HG03558 (cell line): ENCODE results near the gene FCRL1.
A peak's percentile ranks its signal among the peaks of the same experiment; 100 is the strongest.

Source experiments
- ATAC-seq: cut with Tn5 transposase; IDR thresholded peaks from one replicate; pipeline ENCODE4 v1.9.1; 2021; ENCODE audit warnings: moderate number of reproducible peaks; ENCODE audit not compliant: unreplicated experiment; ENCODE audit errors: extremely low read depth

FCRL1 gene, protein sequence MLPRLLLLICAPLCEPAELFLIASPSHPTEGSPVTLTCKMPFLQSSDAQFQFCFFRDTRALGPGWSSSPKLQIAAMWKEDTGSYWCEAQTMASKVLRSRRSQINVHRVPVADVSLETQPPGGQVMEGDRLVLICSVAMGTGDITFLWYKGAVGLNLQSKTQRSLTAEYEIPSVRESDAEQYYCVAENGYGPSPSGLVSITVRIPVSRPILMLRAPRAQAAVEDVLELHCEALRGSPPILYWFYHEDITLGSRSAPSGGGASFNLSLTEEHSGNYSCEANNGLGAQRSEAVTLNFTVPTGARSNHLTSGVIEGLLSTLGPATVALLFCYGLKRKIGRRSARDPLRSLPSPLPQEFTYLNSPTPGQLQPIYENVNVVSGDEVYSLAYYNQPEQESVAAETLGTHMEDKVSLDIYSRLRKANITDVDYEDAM

DNA sequence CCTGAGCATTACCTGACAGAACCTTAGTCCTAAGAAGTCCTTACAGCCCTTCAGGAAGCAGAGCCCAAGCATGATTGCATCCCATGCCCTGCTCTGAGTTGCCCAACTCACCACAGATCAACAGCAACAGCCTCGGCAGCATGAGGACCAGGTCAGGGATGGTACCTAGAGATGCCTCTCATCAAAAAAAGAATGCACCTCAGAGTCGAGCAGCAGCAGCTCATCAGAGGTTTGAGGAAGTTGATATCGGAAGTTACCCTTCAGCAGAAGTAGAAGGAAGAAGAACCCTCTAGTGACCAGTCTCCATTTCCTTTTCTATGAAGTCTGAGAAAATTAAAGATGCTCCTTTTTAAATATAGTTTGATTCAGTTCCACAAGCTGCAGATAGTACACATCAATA lies at the start of gene FCRL1:
FCRL1 (minus strand) TSS at position 225 of the 400 bp plus-strand sequence; CDS start at position 142, 83 bp downstream.
- no peak for ATAC-seq

DNA sequence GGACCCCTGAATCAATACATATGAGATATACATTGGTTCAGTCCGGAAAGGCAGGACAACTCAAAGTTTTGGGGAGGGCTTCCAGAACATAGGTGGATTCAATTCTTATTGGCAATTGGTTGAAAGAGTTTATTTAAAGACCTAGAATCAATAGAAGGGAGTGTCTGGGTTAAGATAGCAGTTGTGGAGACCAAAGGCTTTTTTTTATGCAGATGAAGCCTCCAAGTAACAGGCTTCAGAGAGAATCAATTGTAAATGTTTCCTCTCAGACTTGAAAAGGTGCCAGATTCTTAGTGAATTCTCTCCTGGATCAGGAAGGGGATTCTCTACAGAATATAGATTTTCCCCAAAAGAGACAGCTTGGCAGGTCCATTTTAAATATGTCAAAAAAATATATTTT lies 48.7 kb upstream of the FCRL1 start:
- ATAC-seq = no peak

DNA sequence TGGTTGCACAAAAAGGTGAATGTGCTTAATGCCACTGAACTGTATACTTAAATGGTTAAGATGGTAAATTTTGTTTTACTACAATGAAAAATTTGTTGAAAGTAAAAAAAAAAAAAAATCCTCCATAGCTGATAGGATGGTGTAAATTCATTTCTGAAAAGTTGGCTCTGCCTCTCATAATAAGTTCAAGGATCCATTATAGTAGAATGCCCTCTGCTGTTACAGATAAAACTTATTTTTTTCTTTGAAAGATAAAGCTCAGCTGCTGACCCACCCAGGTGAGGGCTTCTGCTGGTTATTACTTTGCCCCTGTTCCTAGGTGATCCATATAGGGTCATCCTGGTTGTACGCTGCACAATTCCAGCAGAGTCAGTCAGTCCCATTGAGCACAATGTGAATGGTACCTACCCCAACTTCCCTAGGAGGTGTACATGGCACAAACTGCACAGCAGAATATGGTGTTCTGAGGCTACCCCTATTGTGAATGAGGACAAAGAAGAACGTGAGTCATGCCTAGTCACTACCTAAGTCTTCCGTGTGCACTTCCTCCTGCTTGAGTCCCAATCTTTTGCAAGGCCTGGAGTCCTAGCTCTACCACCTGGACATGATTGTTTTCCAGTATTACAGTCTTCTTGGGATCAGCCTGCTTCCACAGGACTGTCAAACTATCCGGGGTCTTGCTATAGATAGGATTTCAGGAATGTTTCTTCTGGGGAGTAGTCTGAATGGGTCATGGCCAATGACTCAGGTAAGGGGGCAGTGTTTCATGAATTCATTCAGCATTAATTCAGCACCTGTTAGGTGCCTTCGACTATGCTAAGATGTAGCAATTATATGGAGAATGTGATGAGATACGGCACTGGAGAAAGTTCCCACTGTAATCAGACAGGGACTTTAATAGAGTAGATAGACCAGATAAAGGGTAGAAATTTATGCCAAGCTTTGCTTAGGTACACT lies 42.5 kb upstream of the FCRL1 start:
- ATAC-seq = no peak

DNA sequence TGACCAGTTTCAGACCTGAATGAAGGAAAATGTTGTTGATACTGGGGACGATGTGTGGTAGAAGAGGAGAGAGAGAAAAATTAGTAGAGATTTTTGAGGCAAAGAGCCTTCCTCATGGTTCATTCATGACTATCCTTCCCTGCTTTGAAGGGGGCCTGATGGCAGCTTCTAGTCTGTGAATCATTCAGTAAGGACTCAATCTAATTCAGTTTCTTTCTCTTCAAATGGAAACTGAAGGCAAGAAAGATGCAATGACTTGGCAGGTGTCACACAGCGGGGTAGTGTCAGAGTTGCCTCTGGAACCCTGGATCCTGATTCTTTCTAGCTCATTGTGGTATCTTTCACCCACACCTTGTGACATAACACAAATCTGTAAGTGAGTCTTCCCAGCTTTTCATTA lies 36.6 kb upstream of the FCRL1 start:
- ATAC-seq = peak; percentile 62

DNA sequence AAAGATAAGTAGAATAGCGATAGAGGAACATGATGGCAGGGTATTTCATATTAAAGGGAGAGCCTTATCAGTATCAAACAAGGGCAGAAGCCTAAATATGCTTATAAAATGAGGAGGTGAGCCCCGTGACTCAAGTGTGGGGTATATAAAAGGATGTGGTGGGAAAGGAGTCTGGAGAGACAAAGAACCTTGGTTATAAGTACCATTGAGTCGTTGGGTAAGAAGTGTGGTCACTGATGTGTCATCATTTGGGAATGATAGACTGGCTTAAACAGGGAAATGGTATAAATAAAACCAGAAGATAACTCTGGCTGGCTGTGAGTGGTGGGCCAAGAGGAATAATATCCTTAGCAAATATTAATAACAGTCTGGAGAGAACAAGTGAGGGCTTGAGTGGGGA lies 32.6 kb upstream of the FCRL1 start:
- no peak for ATAC-seq

DNA sequence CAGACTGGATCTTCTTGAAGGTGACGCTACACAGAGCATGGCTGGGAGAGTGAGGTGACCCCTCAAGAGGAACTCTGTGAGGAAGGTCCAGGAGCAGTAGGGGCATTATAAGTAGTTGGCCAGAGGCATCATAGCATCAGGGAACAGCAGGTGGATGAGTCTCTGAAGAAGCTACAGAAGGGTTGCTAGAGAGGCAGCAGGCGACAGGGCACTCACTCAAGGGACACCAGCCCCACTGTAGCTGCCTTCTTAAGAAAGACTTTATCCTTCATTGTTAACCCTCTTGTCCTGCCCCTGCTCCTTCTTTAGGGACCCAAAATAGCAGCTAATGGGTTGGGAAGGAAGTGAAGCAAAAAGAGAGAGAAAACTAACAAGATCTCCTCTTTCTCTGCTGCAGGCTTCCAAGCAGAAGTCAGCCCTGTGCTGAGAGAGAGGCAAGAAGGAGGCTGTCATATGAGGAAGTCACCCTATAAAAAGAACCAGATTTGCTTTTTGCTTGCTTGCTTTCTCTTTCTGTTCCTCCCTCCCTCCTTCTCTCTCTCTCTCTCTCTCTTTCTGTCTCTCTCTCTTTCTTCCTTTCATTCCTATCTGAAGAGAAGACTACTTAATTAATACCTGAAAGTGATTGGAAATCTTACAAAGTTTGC lies 29.4 kb upstream of the FCRL1 start:
- no peak for ATAC-seq

DNA sequence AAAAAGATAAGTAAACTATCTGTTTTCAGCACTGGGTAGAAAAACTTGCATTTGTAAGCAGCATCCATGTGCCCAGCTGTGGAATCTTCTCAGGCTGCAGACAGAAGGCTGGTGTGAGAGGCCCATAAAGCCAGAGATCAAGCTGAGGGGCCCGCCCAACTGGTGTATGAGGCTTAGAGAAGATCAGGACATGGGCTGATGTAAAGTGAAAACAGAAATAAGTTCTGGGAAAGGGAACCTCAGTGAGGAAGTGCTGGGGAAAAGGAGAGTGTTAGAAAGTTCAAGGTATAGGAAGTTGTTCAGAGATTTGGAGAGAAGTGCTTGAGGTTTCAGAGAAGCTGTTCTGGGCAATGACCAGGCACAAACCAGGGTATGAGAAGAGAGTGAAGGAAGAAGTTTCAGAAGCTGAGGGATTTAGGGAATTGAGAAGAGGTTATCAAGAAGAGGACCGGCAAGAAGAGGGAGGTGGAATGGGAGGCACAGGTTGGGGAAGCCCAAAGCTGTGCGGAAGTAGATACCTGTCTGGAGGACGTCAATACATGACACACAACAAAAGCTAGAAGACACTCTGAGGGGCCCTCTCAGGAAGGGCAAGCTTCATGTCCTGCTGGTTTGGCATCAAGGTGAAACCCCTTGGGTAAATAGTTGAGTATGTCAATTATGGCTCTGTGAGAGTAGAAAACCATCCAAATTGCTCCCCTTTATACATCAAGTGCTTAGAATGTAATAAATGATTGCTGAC lies 24.3 kb upstream of the FCRL1 start:
- no peak for ATAC-seq

DNA sequence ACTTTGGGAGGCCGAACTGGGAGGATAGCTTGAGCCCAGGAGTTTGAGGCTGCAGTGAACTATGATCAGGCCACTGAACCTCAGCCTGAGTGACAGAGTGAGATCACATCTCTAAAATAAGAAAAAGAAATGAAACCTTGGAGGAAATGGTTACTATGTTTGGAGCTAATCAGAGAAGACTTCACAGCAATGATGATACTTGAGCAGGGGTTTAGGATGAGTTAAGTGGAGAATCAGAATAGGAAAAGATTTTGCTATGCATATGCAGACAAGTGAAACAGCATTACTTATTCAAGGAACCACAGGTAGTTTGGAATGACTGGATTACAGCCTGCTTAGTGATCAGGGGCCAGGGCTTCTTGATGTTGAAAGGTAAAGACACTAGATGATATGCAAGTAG lies 23.0 kb upstream of the FCRL1 start:
- ATAC-seq = no peak

DNA sequence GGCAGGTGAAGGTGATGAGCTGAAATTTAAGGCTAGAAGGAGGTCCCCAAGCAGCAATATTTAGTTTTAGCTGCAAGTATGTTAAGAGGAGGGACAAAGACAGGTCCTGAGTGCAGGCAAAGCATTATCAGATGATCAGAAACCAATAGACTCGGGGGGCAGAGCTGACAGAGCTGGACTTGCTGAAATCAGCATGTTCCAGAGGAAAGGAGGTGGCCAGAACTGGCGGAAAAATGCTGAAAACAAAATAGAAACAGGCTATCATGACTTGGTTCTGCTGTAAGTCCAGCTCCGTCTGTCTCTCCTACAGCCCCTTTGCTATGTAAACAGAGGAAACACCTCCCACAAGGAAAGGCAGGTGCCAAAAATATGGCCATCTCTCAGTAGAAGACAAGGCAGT lies 21.8 kb upstream of the FCRL1 start, which contains the start of gene CD5L:
CD5L (minus strand) TSS at position 101 of the 400 bp plus-strand sequence. CDS start 107 bp downstream, outside the sequence.
- no peak for ATAC-seq

DNA sequence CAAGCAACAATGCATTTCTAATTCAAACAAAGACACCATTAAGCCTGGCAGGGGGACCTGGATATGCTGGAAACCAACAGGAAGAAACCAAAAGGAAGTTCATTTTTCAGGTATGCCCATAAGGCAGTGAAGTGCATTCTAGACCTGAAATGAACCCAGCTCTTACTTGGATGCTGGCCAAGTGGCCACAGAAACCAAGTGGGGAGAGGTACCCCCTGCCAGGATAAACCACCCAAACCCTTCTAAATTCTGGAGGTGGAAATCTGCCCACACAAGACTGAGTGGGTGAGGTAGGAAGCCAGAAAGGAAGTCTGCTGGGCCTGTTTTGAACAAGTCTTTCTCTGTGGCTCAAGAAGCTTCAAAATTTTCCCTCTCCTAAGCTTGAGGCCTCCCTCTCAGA lies 19.0 kb upstream of the FCRL1 start:
- ATAC-seq = no peak

DNA sequence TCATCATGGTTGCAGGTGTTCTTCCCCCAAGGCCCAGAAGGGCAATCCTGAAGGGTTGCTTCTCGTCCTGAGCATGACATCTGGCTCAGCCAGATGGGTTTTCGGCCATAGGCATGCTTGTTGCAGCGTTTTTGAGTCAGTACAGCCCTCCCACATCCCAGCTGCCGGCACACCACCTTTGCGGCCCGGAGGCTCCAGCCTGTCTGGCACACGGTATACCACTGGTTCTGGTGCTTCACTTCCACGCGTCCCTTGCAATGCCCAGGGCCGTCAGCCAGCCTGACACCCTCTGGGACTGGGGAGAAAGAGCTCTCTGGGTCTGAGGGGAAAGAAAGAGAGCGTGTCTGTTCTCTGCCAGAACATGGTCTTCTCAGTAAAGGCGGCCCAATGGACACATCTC lies 14.5 kb upstream of the FCRL1 start:
- no peak for ATAC-seq

DNA sequence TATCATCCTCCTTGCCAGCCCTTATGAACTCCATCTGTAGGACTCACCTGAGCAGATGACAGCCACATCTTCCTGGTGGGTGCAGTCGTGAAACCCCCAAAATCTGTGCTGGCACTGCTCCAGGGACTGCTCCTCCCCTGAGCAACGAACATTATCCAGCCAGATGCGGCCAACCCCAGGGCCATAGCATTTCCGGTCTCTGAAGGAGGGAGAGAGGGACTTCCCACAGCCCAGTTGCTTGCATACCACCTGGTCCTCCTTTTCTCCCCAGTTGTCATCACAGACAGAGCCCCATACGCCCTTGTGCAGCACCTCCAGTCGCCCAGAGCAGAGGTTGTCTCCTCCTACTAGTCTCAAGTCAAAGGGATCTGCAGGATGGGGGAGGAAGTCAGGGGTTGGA lies 13.2 kb upstream of the FCRL1 start:
- no peak for ATAC-seq

DNA sequence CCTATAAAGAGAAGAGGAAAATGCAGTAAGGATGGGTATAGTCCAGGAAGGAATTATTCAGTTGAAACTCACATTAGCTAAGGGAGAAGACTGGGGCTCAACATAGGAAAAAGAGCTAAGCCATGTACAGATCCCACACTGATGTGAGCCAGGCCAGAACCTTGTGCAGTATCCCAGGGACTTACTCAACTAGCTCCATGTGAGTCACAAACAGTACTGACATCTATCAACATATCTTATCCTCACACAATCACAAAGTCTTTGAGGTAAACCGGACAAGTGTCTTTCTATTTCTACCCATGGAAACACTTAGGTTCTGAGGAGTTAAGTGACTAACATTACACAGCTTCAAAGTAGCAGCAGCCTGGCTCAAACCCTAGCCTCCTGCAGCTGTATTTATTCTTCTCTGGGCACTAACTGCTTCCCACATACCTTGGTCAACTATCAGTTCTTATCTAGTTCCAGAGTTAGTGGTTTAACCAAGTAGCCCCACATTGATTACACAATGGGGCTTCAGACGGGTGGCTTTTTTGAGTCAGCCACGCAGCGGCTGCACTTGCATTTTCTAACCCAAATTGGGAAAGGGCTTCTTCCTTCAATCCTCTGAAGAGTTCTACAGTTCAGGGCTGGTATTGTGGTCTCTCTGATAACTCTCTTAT lies 12.2 kb upstream of the FCRL1 start:
- no peak for ATAC-seq

DNA sequence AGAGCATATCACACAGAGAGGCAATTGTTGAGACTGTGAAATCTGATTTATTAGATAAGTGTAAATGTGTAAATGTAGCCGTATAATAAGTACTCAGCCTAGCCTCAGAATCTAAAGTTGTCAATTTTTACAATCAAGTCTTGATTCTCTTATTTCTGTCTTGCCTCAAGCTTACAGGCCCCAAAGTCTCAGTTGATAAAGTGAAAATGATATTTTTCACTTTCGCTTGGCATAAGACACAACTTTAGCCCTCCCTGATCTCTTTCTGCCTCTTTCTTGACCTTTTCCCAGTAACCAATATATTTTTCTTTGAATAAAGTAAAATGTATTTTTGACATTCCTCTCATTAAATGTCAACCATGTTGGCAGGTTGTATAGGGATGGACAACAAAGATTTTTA lies 11.0 kb upstream of the FCRL1 start:
- ATAC-seq = no peak

DNA sequence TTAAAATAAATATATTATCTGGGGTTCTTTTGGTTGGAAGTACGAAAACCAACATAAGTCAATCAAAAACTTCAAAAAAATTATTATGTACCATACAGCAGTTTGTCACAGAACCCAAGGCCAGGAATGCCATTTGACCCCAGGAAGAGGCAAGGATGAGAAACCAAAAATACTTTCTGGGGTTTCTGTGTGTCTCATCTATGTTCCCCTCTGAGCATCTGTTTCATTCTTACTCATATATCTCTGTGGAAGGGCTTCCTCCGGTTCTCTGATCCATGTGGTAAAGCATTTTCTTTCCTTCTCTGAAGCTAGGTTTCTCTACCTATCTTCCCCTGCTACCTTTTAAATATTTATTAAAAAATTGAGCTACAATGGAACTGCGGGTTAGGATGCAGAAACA lies 9.8 kb upstream of the FCRL1 start:
- no peak for ATAC-seq

DNA sequence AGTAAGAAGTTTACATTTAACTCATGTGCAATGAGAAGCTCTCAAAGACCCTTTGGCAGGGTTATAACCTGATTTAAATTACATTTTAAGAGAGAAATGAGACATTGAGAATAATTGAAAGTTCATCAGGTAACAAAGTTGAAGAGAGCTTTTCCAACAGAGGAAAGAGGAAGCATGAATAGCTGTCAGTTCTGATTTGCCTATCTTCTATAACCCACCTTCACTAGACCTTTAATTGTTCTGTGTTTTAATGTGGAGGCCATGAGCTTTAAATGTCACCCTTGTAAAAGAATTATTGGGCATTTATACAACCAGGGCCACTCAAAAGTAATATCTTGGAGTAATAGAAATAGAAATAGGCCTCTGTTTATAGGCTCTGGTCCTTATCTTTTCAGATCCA lies 9.3 kb upstream of the FCRL1 start:
- no peak for ATAC-seq

DNA sequence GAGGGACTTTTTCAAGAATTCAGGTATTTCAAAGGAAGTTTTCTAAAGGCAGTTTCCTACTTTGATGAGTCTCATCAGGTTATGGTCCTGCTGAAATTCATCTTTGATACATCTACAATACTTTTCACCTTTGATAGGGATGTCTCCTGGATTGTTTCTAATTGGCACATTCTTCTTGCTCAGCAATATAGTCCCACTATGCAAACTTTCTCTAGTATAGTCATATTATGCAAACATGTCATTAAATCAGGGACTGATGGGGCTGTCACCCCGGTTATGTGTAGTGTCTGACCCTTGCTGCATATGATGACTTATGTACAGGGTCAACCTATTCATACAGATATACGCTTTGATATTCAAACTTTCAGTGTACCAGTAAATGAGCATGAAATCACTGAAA lies 379 bp upstream of the FCRL1 start:
- ATAC-seq = no peak

DNA sequence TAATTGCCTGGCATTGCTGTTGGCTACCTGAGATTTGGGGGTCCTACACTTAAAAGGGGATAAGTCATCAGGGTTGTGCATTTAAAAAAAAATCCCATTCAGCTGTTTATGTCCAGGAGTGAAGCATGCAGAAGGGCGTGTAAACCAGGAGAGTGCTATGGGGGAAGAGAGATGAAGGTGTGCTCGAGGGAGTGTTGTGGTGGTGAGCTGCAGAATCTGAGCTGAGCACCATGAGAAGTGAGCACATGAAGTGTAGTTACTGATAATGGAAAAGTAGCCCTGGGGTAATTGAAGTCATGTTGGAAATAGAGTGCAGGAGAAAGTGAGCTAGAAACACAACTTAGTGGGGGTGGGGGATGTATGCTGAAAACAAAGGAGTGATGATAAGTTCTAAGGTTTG lies 705 bp downstream of the FCRL1 start:
- ATAC-seq = no peak

DNA sequence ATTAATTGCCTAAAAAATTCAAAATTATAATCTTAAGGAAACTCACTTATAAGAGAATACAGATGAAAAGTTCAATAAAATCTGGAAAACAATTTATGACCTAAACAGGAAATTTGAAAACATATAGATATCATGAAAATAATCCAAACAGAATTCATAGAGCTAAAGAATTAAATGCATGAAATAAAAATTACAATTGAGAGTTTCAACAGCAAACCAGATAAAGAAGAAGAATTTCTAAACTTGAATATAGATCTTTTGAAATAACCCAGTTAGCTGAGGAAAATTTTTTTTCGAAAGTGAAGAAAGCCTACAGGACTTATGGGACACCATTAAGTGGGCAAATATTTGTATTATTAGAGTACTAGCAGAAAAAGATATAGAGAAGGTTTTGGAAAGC lies 6.7 kb downstream of the FCRL1 start:
- ATAC-seq = no peak
